GM21360 (cell line): ENCODE results near the gene CKMT1B.
"Not testable (repeated sequence)": the region's sequence is repeated elsewhere in the genome, so short reads cannot be mapped to it uniquely, and the experiment has no call there.

Experiments used
- ATAC-seq: cut with Tn5 transposase; IDR thresholded peaks from one replicate; pipeline ENCODE4 v1.9.1; 2021; ENCODE audit warnings: mild to moderate bottlenecking, moderate library complexity; ENCODE audit not compliant: unreplicated experiment

CKMT1B gene

GRCh38 chr15:43626937-43627336 lies 33.1 kb downstream of the CKMT1B start:
- ATAC-seq = not testable (repeated sequence)

GRCh38 chr15:43638464-43639204 lies 44.8 kb downstream of the CKMT1B start:
- not testable (repeated sequence) for ATAC-seq
